ENCODE data around the gene TLR10.

GRCh38 chr4:38791010-38791409 is 8.2 kb upstream of the TLR10 start:
- TF ChIP-seq, protein P1, sequence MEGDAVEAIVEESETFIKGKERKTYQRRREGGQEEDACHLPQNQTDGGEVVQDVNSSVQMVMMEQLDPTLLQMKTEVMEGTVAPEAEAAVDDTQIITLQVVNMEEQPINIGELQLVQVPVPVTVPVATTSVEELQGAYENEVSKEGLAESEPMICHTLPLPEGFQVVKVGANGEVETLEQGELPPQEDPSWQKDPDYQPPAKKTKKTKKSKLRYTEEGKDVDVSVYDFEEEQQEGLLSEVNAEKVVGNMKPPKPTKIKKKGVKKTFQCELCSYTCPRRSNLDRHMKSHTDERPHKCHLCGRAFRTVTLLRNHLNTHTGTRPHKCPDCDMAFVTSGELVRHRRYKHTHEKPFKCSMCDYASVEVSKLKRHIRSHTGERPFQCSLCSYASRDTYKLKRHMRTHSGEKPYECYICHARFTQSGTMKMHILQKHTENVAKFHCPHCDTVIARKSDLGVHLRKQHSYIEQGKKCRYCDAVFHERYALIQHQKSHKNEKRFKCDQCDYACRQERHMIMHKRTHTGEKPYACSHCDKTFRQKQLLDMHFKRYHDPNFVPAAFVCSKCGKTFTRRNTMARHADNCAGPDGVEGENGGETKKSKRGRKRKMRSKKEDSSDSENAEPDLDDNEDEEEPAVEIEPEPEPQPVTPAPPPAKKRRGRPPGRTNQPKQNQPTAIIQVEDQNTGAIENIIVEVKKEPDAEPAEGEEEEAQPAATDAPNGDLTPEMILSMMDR (IDR thresholded peaks at IDR 0.05), result no peak
- TF ChIP-seq EP300 (IDR thresholded peaks at IDR 0.05) (no peak), POLR2AphosphoS5 (IDR thresholded peaks at IDR 0.05) (no peak), POLR2A (IDR thresholded peaks at IDR 0.05) (no peak)
